Hepatocyte (in vitro differentiated cells): Measurements from ENCODE around the gene MAGEA1. TPM values are rescaled to one million over a fixed set of nuclear protein-coding genes. Genes with fewer than 3 reads are reported as not detected.

Source experiments
- DNase-seq: peaks from one replicate; pipeline ENCODE4 v3.0.0-alpha.2; 2016; ENCODE audit warnings: low spot score
- H2AFZ ChIP-seq: fragments of 200-600 bp; sonication (generic); 2 replicates; pipeline ENCODE4 v1.6.0; 2016; ENCODE audit warnings: antibody characterized with exemption, mild to moderate bottlenecking
- H3K27ac ChIP-seq: fragments of 200-600 bp; sonication (generic); 2 replicates; pipeline ENCODE4 v1.5.1; 2016; ENCODE audit warnings: mild to moderate bottlenecking
- H3K27me3 ChIP-seq: fragments of 200-600 bp; sonication (generic); 2 replicates; pipeline ENCODE4 v1.6.1; 2016
- H3K36me3 ChIP-seq: fragments of 200-600 bp; sonication (generic); replicated peaks from 2 replicates; pipeline ENCODE4 v1.5.1; 2016; ENCODE audit warnings: low read depth; ENCODE audit not compliant: insufficient read depth
- H3K4me1 ChIP-seq: fragments of 200-600 bp; sonication (generic); 2 replicates; pipeline ENCODE4 v1.5.1; 2016; ENCODE audit warnings: mild to moderate bottlenecking, moderate library complexity; ENCODE audit not compliant: insufficient read depth
- H3K4me2 ChIP-seq: fragments of 200-600 bp; sonication (generic); 2 replicates; pipeline ENCODE4 v1.6.0; 2016
- H3K4me3 ChIP-seq: fragments of 200-600 bp; sonication (generic); 2 replicates; pipeline ENCODE4 v1.5.1; 2016; ENCODE audit warnings: mild to moderate bottlenecking
- H3K79me2 ChIP-seq: fragments of 200-600 bp; sonication (generic); 2 replicates; pipeline ENCODE4 v1.6.0; 2017; ENCODE audit warnings: mild to moderate bottlenecking
- H3K9me2 ChIP-seq: fragments of 200-600 bp; sonication (generic); replicated peaks from 2 replicates; pipeline ENCODE4 v1.6.0; 2017; ENCODE audit warnings: mild to moderate bottlenecking; ENCODE audit not compliant: insufficient read depth
- H3K9me3 ChIP-seq: fragments of 200-600 bp; sonication (generic); 2 replicates; pipeline ENCODE4 v1.5.1; 2016; ENCODE audit warnings: low read depth, mild to moderate bottlenecking
- H4K20me1 ChIP-seq: fragments of 200-600 bp; sonication (generic); 2 replicates; pipeline ENCODE4 v1.6.0; 2016; ENCODE audit warnings: mild to moderate bottlenecking; ENCODE audit not compliant: insufficient read depth, poor library complexity, severe bottlenecking
- CTCF ChIP-seq: fragments of 200-600 bp; sonication (generic); IDR thresholded peaks from 2 replicates; pipeline ENCODE4 v1.5.1; 2016; ENCODE audit warnings: antibody characterized with exemption, mild to moderate bottlenecking; ENCODE audit not compliant: poor library complexity
- EZH2 ChIP-seq: fragments of 200-600 bp; sonication (generic); IDR thresholded peaks from 2 replicates; pipeline ENCODE4 v1.6.1; 2016; ENCODE audit warnings: antibody characterized with exemption, mild to moderate bottlenecking, borderline replicate concordance
- EZH2phosphoT487 ChIP-seq: fragments of 200-600 bp; sonication (generic); IDR thresholded peaks from one replicate; pipeline ENCODE4 v1.6.1; 2018; ENCODE audit warnings: antibody characterized with exemption, mild to moderate bottlenecking, low read depth, moderate library complexity; ENCODE audit not compliant: unreplicated experiment, severe bottlenecking
- WGBS: methylation state at CpG from one replicate; pipeline ENCODE4 v1.1.6; 2016; ENCODE audit warnings: low lambda C conversion rate; ENCODE audit errors: missing lambda C conversion rate; 5-methylcytosine and 5-hydroxymethylcytosine counted together
- polyA plus RNA-seq: library from polyadenylated mRNA; unstranded; fragments of >200 nt; fragmentation: Nextera tagmentation; extraction: Ambion mirVana; gene quantifications from 2 replicates; pipeline ENCODE4 v1.2.1, GENCODE V29; 2016
- total RNA-seq: library from RNA; depleted of rRNA; stranded (reverse); fragments of >200 nt; gene quantifications from 2 replicates; pipeline ENCODE4 v1.2.3, GENCODE V29; 2014

Gene MAGEA1
- total and polyA plus RNA-seq, 2 experiments from 2014 or later = not detected

DNA sequence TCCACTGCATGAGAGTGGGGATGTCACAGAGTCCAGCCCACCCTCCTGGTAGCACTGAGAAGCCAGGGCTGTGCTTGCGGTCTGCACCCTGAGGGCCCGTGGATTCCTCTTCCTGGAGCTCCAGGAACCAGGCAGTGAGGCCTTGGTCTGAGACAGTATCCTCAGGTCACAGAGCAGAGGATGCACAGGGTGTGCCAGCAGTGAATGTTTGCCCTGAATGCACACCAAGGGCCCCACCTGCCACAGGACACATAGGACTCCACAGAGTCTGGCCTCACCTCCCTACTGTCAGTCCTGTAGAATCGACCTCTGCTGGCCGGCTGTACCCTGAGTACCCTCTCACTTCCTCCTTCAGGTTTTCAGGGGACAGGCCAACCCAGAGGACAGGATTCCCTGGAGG is 2.7 kb downstream of the MAGEA1 start:
- no peak overlapping the region for H3K4me2 ChIP-seq
- TF ChIP-seq EZH2 = no peak
- TF ChIP-seq CTCF = no peak
- TF ChIP-seq EZH2phosphoT487 = no peak
- no peak for DNase-seq
- no peaks in the 10 kb centered on the region for H4K20me1 ChIP-seq
- H3K9me2 ChIP-seq = no peaks in the 10 kb centered on the region
- WGBS = 64% methylated on average over 4 of the region's 4 CpGs
- H2AFZ ChIP-seq = no peak overlapping the region
- no peak overlapping the region for H3K4me3 ChIP-seq
- no peaks in the 10 kb centered on the region for H3K36me3 ChIP-seq
- H3K79me2 ChIP-seq = no peaks in the 10 kb centered on the region
- no peak overlapping the region for H3K27ac ChIP-seq
- H3K4me1 ChIP-seq = no peaks in the 10 kb centered on the region
- no peaks in the 10 kb centered on the region for H3K9me3 ChIP-seq
- no peaks in the 10 kb centered on the region for H3K27me3 ChIP-seq

- no peaks in the 10 kb centered on the region for H3K36me3 ChIP-seq
- H3K79me2 ChIP-seq = no peaks in the 10 kb centered on the region
- H2AFZ ChIP-seq = no peak overlapping the region
- no peaks in the 10 kb centered on the region for H3K9me2 ChIP-seq
- DNase-seq = no peak
- 74% methylated on average over 8 of the region's 8 CpGs for WGBS
- H3K27ac ChIP-seq = no peak overlapping the region
- no peaks in the 10 kb centered on the region for H3K4me1 ChIP-seq
- no peak overlapping the region for H3K4me2 ChIP-seq
- H3K4me3 ChIP-seq = no peak overlapping the region
- TF ChIP-seq CTCF = no peak
- TF ChIP-seq EZH2 = no peak
- TF ChIP-seq EZH2phosphoT487 = no peak
- no peaks in the 10 kb centered on the region for H3K27me3 ChIP-seq
- no peaks in the 10 kb centered on the region for H3K9me3 ChIP-seq
- no peaks in the 10 kb centered on the region for H4K20me1 ChIP-seq
Measured at GRCh38 chrX:153184787-153185186, 5.7 kb downstream of the MAGEA1 start.

GRCh38 chrX:153190381-153190780 is 11.3 kb downstream of the MAGEA1 start:
- WGBS = 53% methylated on average over 1 of the region's 1 CpG
- DNase-seq = peak; percentile 36
- H3K4me2 ChIP-seq = no peak overlapping the region

More at GRCh38 chrX:153190381-153190780, 11.3 kb downstream of the MAGEA1 start:
- Histone ChIP-seq H3K9me2 (no peaks in the 10 kb centered on the region), H3K36me3 (no peaks in the 10 kb centered on the region), H2AFZ (no peak overlapping the region), H3K27ac (no peak overlapping the region), H3K79me2 (no peaks in the 10 kb centered on the region), H3K27me3 (no peaks in the 10 kb centered on the region), H3K4me3 (no peak overlapping the region), H3K9me3 (no peaks in the 10 kb centered on the region), H3K4me1 (no peaks in the 10 kb centered on the region), H4K20me1 (no peaks in the 10 kb centered on the region)
- TF ChIP-seq EZH2phosphoT487 (no peak), EZH2 (no peak), CTCF (no peak)
